Ovary (tissue), 10 donors: ENCODE results near the gene ACADS. TPM values are rescaled to one million over a fixed set of nuclear protein-coding genes. Genes with fewer than 3 reads are reported as not detected.

Experiments
- DNase-seq, 5 donors: peaks; one replicate each; pipeline ENCODE4 v3.0.0-alpha.2; 2019 to 2020
- H3K27ac ChIP-seq, 2 donors: fragments of 200-600 bp; one replicate each; pipeline versions ENCODE4 v1.5.1 to v1.8.0; 2019 to 2022
- H3K27me3 ChIP-seq: fragments of 200-600 bp; one replicate; pipeline ENCODE4 v1.8.0; 2022
- H3K36me3 ChIP-seq: fragments of 200-600 bp; sonication (generic); one replicate; pipeline ENCODE4 v1.5.1; 2019
- H3K4me1 ChIP-seq: one replicate; pipeline ENCODE4 v1.8.1; 2013; ENCODE audit warnings: mild to moderate bottlenecking, moderate library complexity; ENCODE audit not compliant: insufficient read depth
- H3K4me3 ChIP-seq: fragments of 200-600 bp; sonication (generic); one replicate; pipeline ENCODE4 v1.5.1; 2017
- H3K9me3 ChIP-seq, 2 donors: fragments of 200-600 bp in 1 of 2; sonication (generic) in 1 of 2; one replicate each; pipeline versions ENCODE4 v1.5.1 to v1.8.1; 2013 to 2019; ENCODE audit warnings: mild to moderate bottlenecking in 1 of 2, moderate library complexity in 1 of 2
- EP300 ChIP-seq: sonication (generic); formaldehyde crosslinking; IDR thresholded peaks from one replicate; pipeline ENCODE4 v1.6.1; 2017; ENCODE audit warnings: antibody characterized with exemption
- POLR2A ChIP-seq: fragments of 450-650 bp; IDR thresholded peaks from one replicate; pipeline ENCODE4 v1.6.1; 2017; ENCODE audit warnings: antibody characterized with exemption, mild to moderate bottlenecking, moderate library complexity
- WGBS, 3 donors: extraction: QIAGEN DNeasy Blood & Tissue Kit in 1 of 3; methylation state at CpG; one replicate each; pipeline versions ENCODE4 v1.1.5 to v1.1.7; 2013 to 2017; 5-methylcytosine and 5-hydroxymethylcytosine counted together
- intact Hi-C, 4 donors: fragments of 100-400 bp; cut with DNase I; formaldehyde crosslinking; loops; one replicate each; pipeline versions ENCODE4 v1.11.0 to v1.15.1; 2022 to 2023
- long read RNA-seq, 3 donors: library from polyadenylated mRNA in 2 of 3; unstranded in 2 of 3; transcript quantifications; one replicate each; pipeline ENCODE4 v2.0.0 and lab custom pipeline, GENCODE V29; 2021 to 2026
- polyA plus RNA-seq, 2 donors: library from polyadenylated mRNA; stranded (reverse); fragments of 200-250 nt in 1 of 2; fragments of 350-450 nt in 1 of 2; fragmentation: Illumina TruSeq in 1 of 2; extraction: RNeasy Lipid Tissue Mini Kit (QIAGEN cat#74804) in 1 of 2; gene quantifications; one replicate each; pipeline ENCODE4 v1.2.3, GENCODE V29; 2013 to 2014
- total RNA-seq, 7 donors: library from RNA; depleted of rRNA in 2 of 7; stranded (reverse); fragments of >200 nt in 2 of 7; fragmentation: NEBNext Ultra II Directional in 3 of 7; extraction: Animal tissue kit (Norgen Biotek cat#: 25700) in 3 of 7; gene quantifications; one replicate each; pipeline versions ENCODE4 v1.1.0 to v1.2.4, GENCODE V29; 2016 to 2023
- TF ChIP-seq, protein P1 (sequence below), 3 donors: fragments of 450-650 bp in 2 of 3; fragments of 200-600 bp in 1 of 3; IDR thresholded peaks; one replicate each; pipeline versions ENCODE4 v1.5.1 to v1.8.0; 2016 to 2022; ENCODE audit warnings: antibody characterized with exemption in 3 of 3, mild to moderate bottlenecking in 1 of 3
- donor health status: DM: no; HTN: no; CAD: no; lungs with moderate emphysema.
- donor health status: DM: no; HTN: no; CAD: no.
- donor health status: Bipolar disorder and iron deficiency.
- donor health status: DM: yes; HTN: yes; CAD: no.
- donor health status: DM: no; HTN: no; CAD: no.
- donor health status: DM: yes; HTN: yes; CAD: no.

Gene ACADS, protein sequence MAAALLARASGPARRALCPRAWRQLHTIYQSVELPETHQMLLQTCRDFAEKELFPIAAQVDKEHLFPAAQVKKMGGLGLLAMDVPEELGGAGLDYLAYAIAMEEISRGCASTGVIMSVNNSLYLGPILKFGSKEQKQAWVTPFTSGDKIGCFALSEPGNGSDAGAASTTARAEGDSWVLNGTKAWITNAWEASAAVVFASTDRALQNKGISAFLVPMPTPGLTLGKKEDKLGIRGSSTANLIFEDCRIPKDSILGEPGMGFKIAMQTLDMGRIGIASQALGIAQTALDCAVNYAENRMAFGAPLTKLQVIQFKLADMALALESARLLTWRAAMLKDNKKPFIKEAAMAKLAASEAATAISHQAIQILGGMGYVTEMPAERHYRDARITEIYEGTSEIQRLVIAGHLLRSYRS
- total RNA-seq (10 to 100 TPM in 6 of 7 donors, 1 to 10 TPM in 1; 8.0 to 17.5 (median 13.9) TPM), polyA plus RNA-seq (10 to 100 TPM in 1 of 2 donors, 1 to 10 TPM in 1; 1.0 to 15.0 TPM)
- long read RNA-seq, donor 1, transcript ACADS-201 (10 exons, 1,950 nt) = major isoform, 129 of 186 reads
- long read RNA-seq, donor 1, partial matches to known transcripts = 9 of 186 reads
- long read RNA-seq, donor 1, other reads (novel, unspliced or antisense) = 48 of 186 reads
- long read RNA-seq, donor 2, transcript ACADS-201 (10 exons, 1,950 nt) = major isoform, 5 of 5 reads
- long read RNA-seq, donor 2, partial matches to known transcripts = 0 of 5 reads
- long read RNA-seq, donor 2, other reads (novel, unspliced or antisense) = 0 of 5 reads
- long read RNA-seq, donor 3, transcript ACADS-201 (10 exons, 1,950 nt) = major isoform, 26 of 43 reads
- long read RNA-seq, donor 3, partial matches to known transcripts = 3 of 43 reads
- long read RNA-seq, donor 3, other reads (novel, unspliced or antisense) = 14 of 43 reads

DNA sequence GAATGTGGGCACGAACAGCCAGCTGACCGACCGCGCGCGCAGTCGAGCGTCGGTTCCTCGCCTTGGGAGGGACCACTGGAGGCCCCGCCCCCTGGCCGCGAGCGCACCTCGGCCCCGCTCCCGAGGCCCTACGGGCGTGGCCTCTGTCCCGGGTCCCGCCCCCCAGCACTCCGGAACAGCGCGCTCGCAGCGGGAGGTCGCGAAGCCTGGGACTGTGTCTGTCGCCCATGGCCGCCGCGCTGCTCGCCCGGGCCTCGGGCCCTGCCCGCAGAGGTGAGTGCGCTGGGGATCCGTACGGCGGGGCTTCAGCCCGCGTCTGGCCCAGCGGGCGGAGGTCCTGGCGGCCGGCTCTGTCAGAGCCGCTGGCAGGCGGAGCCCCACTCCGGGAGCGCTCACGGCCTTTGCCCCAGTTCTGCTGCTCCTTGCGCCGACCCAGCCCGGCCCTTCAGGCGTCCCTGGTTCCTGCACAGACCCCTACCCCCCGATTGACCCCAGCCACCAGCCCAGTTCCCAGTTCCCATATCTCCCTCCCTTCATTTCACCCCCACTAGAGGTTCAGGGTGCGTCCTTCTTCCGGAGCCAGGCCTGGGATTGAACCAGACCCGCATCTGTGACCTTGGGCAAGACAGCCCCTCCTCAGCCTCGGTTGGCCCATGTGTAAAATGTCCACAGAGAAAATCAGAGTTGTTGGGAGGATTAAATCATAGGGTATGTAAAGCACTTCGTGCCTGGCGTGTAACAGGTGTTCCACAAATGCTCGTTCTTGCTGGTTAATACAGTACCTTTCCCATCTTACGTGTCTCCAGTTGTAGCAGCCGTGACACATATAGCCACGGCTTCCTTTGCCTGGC lies at the start of gene ACADS:
Gene ACADS (plus strand): TSS at position 168 of the 851 bp plus-strand sequence. CDS start 60 bp downstream, at position 228.
- no peaks in the 10 kb centered on the region for H3K9me3 ChIP-seq
- H3K36me3 ChIP-seq = no peaks in the 10 kb centered on the region
- peak within 1 kb of the TSS; percentile 48 for H3K4me3 ChIP-seq
- TF ChIP-seq EP300 (no peak), POLR2A (peak; percentile 23)
- peak; percentile 87 to 93 (median 90) for DNase-seq
- H3K27ac ChIP-seq = peak within 1 kb of the TSS; percentile 63 to 71
- H3K27me3 ChIP-seq = no peaks in the 10 kb centered on the region
- H3K4me1 ChIP-seq = peaks cover 3% of the 10 kb centered on the region
- 5 to 7% (median 6%) methylated on average over 62 to 66 of the region's 66 CpGs for WGBS, 3 donors
- intact Hi-C loops = no loop called here

DNA sequence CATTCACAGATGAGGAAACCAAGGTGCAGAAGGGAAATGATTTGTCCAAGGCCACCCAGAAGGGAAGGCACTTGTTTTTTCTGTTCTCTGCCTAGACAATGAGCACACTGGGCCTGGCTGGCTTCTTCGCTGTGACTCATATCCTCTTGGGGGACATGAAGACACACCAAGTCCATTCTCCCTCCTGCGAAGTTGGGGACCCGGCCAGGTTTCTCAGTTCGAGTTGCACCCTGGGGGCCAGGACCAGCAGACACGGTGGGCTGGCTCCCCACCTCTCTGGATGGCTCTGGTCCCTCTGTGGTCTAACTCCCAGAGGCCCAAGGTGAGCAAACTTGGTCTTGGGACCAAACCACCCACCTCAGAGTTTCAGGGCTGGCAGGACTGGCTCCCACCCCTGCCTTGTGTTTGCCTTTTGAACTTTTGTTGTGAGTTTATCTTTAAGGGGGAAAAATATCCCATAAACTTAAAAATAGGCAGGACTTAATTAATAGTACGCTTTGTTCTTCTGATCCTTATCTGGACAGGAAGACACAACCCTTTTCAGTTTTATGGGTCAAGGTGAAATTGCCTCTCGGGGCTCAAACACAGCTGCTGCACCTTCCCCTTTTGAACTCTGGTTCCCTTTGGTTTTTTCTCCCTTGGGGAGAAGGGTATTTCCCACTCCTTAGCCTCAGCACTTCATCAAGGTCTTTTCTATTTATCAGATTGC lies 47.7 kb upstream of the ACADS start:
- Histone ChIP-seq H3K27me3 (no peaks in the 10 kb centered on the region), H3K9me3 (no peaks in the 10 kb centered on the region), H3K4me1 (no peaks in the 10 kb centered on the region), H3K4me3 (no peak overlapping the region), H3K27ac (no peak overlapping the region), H3K36me3 (no peaks in the 10 kb centered on the region)
- no peak for DNase-seq
- intact Hi-C loops = no loop called here
- 53 to 55% (median 54%) methylated on average over 7 of the region's 7 CpGs for WGBS, 3 donors
- no peak for TF ChIP-seq EP300

DNA sequence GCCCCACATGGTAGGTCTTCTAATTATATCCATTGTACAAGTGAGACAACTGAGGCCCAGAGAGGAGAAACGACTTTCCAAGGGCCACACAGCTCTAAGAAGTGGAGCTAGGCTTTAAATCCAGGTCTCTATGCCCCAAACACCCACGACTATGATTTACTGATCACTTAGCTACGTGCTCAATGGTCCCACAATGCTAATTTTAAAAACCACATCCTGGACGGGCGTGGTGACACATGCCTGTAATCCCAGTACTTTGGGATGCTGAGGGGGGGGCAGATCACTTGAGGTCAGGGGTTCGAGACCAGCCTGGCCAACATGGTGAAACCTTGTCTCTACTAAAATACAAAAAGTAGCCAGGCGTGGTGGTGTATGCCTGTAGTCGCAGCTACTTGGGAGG lies 47.1 kb upstream of the ACADS start:
- H3K27ac ChIP-seq = no peak overlapping the region
- DNase-seq = no peak
- WGBS, 3 donors = 73 to 81% (median 76%) methylated on average over 8 of the region's 8 CpGs
- no peak for TF ChIP-seq POLR2A
- TF ChIP-seq, protein P1, sequence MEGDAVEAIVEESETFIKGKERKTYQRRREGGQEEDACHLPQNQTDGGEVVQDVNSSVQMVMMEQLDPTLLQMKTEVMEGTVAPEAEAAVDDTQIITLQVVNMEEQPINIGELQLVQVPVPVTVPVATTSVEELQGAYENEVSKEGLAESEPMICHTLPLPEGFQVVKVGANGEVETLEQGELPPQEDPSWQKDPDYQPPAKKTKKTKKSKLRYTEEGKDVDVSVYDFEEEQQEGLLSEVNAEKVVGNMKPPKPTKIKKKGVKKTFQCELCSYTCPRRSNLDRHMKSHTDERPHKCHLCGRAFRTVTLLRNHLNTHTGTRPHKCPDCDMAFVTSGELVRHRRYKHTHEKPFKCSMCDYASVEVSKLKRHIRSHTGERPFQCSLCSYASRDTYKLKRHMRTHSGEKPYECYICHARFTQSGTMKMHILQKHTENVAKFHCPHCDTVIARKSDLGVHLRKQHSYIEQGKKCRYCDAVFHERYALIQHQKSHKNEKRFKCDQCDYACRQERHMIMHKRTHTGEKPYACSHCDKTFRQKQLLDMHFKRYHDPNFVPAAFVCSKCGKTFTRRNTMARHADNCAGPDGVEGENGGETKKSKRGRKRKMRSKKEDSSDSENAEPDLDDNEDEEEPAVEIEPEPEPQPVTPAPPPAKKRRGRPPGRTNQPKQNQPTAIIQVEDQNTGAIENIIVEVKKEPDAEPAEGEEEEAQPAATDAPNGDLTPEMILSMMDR (IDR thresholded peaks at IDR 0.05) = no peak
- no peak for TF ChIP-seq EP300
- no peak overlapping the region for H3K4me3 ChIP-seq
- intact Hi-C loops = no loop called here
- H3K36me3 ChIP-seq = no peaks in the 10 kb centered on the region
- no peaks in the 10 kb centered on the region for H3K27me3 ChIP-seq
- no peaks in the 10 kb centered on the region for H3K9me3 ChIP-seq
- H3K4me1 ChIP-seq = no peaks in the 10 kb centered on the region

DNA sequence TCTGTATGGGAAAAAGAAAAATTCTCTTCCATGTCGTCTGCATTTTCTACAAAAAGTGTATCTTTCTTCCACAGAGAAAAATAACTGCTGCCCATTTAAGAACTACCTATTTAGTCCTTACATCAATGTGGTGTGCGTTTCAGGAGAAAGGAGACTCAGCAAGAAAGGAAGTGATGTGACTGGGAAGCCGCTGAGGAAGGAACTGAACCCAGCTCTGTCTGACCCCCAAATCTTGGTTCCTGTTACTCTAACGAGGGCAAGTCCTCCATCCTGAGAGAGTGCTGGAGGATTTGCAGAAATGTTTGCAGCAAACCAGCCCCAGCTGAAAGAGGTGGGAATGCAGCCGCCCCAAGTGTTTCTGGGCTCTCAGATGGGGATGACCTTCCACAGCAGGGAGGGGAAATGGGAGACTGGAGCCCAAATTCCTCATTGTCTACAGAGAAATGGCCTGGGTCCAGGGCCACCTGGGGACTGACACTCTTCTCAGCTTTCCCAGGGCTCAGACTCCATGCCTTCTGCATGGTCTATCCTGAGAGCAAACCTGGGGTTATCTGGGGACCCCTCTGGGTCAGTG lies 45.4 kb upstream of the ACADS start:
- no peak overlapping the region for H3K27ac ChIP-seq
- intact Hi-C loops = no loop called here
- no peaks in the 10 kb centered on the region for H3K27me3 ChIP-seq
- no peaks in the 10 kb centered on the region for H3K4me1 ChIP-seq
- 47 to 56% (median 51%) methylated on average over 5 of the region's 5 CpGs for WGBS, 3 donors
- TF ChIP-seq EP300 (no peak), POLR2A (no peak)
- TF ChIP-seq, protein P1 (IDR thresholded peaks at IDR 0.05) = no peak
- H3K36me3 ChIP-seq = no peaks in the 10 kb centered on the region
- no peak for DNase-seq
- no peak overlapping the region for H3K4me3 ChIP-seq
- no peaks in the 10 kb centered on the region for H3K9me3 ChIP-seq
